HG03378 (cell line): ENCODE results near the gene ZFYVE1.
"Not testable (repeated sequence)": the region's sequence is repeated elsewhere in the genome, so short reads cannot be mapped to it uniquely, and the experiment has no call there.

Experiments used
- ATAC-seq: cut with Tn5 transposase; IDR thresholded peaks from one replicate; pipeline ENCODE4 v1.9.1; 2021; ENCODE audit warnings: mild to moderate bottlenecking, moderate library complexity; ENCODE audit not compliant: unreplicated experiment

Gene ZFYVE1

DNA sequence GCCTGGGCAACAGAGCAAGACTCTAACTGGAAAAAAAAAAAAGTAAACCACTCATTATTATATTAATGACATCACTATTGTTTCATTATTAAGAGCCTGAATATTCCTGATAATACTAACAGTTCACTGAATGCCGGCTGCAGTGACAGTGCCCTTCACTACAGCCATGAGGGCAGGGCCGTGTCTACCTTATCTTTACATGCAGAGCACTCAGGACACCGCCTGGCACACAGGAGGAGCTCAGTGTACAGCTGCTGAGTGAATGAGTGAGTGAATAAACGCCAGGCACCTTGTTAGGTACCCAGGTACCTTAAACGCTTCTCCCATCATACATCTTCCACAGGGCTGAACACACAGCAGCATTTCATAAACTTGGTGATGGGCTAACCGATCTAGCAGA lies 23.2 kb downstream of the ZFYVE1 start:
- no peak for ATAC-seq

- ATAC-seq: no peak
Measured at GRCh38 chr14:73000073-73000472, 26.8 kb downstream of the ZFYVE1 start.

- no peak for ATAC-seq
Measured at GRCh38 chr14:72999316-72999715, 27.6 kb downstream of the ZFYVE1 start.

DNA sequence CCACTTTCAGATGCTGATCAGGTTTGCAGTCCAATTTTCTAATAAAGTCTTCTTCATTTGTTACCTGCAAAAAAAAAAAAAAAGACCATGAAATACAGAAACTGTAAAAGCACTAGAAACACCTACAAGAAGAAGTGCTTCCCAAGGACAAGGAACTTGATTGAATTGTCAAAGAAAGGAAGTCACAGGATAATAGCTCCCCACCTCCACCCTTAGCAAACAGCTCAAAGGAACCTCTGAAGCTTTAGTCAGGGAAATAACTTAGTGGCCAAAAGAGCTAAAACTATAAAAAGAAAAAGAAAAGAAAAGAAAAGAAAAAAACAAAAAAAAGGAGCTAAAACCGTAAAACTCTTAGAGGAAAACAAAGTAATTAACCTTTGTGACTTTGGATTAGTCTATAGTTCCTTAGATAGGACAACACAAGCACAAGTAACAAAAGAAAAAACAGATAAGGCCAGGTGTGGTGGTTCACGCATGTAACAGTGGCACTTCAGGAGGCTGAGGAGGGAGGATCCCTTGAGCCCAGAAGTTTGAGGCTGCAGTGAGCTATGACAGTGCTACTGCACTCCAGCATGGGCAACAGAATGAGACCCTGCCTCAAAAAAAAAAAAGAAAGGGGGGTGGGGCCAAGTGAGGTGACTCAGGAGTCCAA lies 28.5 kb downstream of the ZFYVE1 start:
- no peak for ATAC-seq

DNA sequence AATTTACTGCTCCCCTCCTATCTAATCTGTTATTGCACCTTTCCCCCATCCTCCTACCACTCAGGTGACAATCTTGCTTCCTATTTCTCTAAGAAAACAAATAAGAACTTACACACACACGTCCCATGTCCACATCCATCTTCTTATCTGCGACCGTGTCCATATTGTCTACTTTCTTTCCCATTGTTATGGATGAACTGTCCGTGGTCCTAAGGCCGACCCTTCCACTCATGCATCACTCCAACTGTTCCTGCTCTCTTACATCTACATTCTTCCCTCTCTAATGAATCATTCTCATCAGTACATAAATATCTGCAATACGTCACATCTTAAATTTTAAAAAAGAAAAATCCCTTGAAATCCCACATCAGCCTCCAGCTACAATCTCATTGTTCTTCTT lies 30.0 kb downstream of the ZFYVE1 start:
- ATAC-seq: no peak

- no peak for ATAC-seq
Measured at GRCh38 chr14:72990171-72990570, 36.7 kb downstream of the ZFYVE1 start.

DNA sequence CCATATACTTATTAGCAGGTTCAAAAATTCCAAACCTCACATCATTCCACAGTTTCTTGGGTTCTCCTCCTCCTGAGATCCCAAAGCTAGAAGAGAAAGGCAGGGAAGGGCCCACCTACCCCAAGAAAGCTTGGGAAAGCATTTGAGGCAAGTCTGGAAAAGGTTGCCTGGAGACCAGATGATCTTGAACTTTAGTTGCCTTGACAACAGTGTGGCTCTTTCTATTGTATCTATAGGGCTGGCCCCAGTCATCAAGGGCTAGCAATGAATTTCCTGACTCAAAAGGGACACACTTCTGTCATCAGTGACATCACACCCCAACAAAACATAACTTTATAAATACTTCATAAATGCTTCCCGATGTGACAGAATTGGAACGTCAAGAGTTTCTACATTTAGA lies 40.0 kb downstream of the ZFYVE1 start:
- no peak for ATAC-seq

- no peak for ATAC-seq
Measured at GRCh38 chr14:72986214-72986613, 40.7 kb downstream of the ZFYVE1 start.

DNA sequence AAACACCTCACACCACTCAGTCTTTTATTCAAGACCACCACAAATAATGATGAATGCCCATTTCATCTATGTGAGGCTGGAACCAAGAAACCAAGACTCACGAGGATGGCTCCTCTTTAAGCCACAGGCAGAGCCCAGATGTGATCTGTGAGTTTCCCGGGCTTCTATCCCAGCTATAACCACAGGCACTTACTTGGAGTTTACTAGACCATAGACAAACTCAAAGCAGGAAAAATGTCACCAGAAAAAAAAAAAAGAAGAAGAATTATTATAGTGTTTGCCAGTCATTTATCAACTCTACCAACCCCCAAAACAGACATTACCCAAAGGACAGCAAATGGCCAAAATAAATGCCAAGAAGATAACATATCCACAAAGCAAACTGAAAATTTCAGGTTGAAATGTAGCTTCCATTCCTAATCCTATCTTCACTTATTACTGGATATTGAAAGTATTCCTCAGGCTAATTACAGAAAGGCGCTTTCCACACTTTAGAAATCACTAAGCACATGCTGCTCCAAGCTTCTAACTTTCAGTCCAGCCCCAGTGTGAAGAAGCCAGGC lies 44.7 kb downstream of the ZFYVE1 start:
- ATAC-seq: no peak

GRCh38 chr14:72980863-72981262 lies 46.0 kb downstream of the ZFYVE1 start:
- ATAC-seq: no peak

DNA sequence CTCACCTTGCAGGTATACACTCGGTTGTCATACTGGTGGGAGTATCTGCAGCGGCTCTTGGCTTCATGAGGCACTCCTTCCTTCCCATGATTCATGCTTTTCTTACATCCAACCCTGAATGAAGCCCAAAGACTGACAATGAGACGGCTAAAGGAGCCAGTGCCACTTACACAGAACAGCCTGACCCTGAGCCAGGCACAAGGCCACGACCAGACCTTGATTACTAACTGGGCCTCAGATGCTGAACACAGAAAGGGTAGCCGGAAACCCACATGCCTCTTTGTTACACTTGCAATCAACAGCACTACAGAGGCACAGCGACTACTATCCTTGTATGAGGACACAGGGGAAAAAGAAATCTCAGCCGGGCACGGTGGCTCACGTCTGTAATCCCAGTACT lies 48.0 kb downstream of the ZFYVE1 start:
- ATAC-seq: no peak

- no peak for ATAC-seq
Measured at GRCh38 chr14:72975770-72976169, 51.1 kb downstream of the ZFYVE1 start.

- no peak for ATAC-seq
Measured at GRCh38 chr14:72974661-72975060, 52.2 kb downstream of the ZFYVE1 start.

GRCh38 chr14:72970824-72971434 lies 56.0 kb downstream of the ZFYVE1 start:
- no peak for ATAC-seq

GRCh38 chr14:72970058-72970630 lies 56.8 kb downstream of the ZFYVE1 start:
- ATAC-seq: no peak

DNA sequence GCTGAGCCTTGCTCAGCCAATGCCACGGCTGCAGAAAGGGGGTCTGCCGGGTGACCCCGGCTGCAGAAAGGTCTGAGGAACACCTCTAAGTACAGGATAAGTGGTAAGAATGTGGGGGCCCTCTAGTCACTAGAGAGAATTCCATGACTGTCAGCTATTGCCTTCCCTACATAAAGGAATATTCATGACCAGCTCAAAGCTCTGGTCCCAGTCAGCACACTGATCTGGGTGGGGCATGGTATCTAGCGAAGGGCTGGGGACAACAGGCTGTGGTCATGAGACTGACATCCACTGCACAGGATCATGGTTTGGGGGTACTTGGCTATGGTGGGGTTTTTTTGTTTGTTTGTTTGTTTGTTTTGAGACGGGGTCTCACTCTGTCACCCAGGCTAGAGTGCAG lies 58.6 kb downstream of the ZFYVE1 start:
- no peak for ATAC-seq

DNA sequence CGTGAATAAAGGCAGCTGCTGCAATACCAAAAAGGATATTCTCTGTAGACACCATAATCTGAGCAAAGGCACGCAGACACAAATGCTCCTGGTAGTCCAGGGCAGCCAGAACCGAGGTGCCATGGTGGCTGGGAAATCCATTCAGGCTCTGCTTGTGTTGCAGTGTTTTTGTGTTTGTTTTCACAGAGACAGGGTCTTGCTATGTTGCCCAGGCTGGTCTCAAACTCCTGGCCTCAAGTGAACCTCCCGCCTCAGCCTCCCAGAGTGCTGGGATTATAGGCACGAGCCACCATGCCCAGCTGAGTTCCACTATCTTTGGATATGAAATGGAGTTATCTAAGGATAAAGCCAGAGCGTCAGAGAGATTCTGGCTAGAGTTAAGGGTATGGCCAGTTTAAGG lies 60.9 kb downstream of the ZFYVE1 start:
- ATAC-seq: no peak

- no peak for ATAC-seq
Measured at GRCh38 chr14:72965249-72965648, 61.7 kb downstream of the ZFYVE1 start.

DNA sequence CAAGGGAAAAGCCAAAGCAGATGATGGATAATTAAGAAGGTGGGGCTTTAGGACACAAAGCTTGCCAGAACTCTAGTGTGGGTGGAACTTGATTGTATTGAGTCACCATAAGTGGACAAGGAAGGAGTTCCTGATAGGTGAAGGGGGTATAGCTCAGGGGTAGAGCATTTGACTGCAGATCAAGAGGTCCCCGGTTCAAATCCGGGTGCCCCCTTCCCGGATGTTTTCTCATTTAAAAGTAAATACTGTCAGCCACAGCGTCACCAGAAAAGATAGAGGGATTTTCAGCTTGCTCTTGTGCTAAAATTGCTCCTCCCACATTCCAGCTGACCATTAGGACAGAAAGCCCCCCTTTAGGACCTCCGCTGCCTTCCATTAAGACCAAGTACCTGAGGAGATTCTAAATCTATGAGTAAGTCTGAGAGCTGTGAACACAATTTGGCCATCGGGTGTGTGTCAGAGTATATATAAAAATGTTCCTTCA lies 64.0 kb downstream of the ZFYVE1 start:
- no peak for ATAC-seq

- not testable (repeated sequence) for ATAC-seq
Measured at GRCh38 chr14:72962336-72962754, 64.6 kb downstream of the ZFYVE1 start.

GRCh38 chr14:72961579-72962335 lies 65.1 kb downstream of the ZFYVE1 start:
- ATAC-seq: no peak
